ENCODE measurements around the gene DIAPH3. TPM values are rescaled to one million over a fixed set of nuclear protein-coding genes. Genes with fewer than 3 reads are reported as not detected.
"Not testable (repeated sequence)": the region's sequence is repeated elsewhere in the genome, so short reads cannot be mapped to it uniquely, and the experiment has no call there.

Gene DIAPH3
- total RNA-seq, 1 donor from 2014 or later = 30.8 TPM

- Mint-ChIP-seq H3K9me3 (peaks cover 23% of the 10 kb centered on the region), H3K27me3 (ENCODE audit: low read depth) (no peaks in the 10 kb centered on the region), H3K4me1 (ENCODE audit: low read depth) (peaks cover 6% of the 10 kb centered on the region), H3K36me3 (ENCODE audit: low read depth) (peaks cover 72% of the 10 kb centered on the region), H3K27ac (no peak overlapping the region), H3K4me3 (ENCODE audit: low read depth) (no peak overlapping the region)
- intact Hi-C loops (cut with micrococcal nuclease) = no loop called here
- DNase-seq (ENCODE audit: low spot score) = no peak
Measured at GRCh38 chr13:60111691-60112090, 52.0 kb downstream of the DIAPH3 start.

GRCh38 chr13:60109285-60109684 is 54.4 kb downstream of the DIAPH3 start:
- intact Hi-C loops (cut with micrococcal nuclease) = no loop called here
- H3K9me3 Mint-ChIP-seq = peaks cover 9% of the 10 kb centered on the region
- H3K27ac Mint-ChIP-seq = no peak overlapping the region
- H3K4me1 Mint-ChIP-seq (ENCODE audit: low read depth) = peaks cover 6% of the 10 kb centered on the region
- H3K4me3 Mint-ChIP-seq (ENCODE audit: low read depth) = no peak overlapping the region
- peaks cover 63% of the 10 kb centered on the region for H3K36me3 Mint-ChIP-seq (ENCODE audit: low read depth)
- no peak for DNase-seq (ENCODE audit: low spot score)
- H3K27me3 Mint-ChIP-seq (ENCODE audit: low read depth) = no peaks in the 10 kb centered on the region

- peaks cover 57% of the 10 kb centered on the region for H3K36me3 Mint-ChIP-seq (ENCODE audit: low read depth)
- H3K9me3 Mint-ChIP-seq = peaks cover 3% of the 10 kb centered on the region
- intact Hi-C loops (cut with micrococcal nuclease) = no loop called here
- H3K27me3 Mint-ChIP-seq (ENCODE audit: low read depth) = no peaks in the 10 kb centered on the region
- peaks cover 6% of the 10 kb centered on the region for H3K4me1 Mint-ChIP-seq (ENCODE audit: low read depth)
- H3K27ac Mint-ChIP-seq = no peak overlapping the region
- no peak overlapping the region for H3K4me3 Mint-ChIP-seq (ENCODE audit: low read depth)
- no peak for DNase-seq (ENCODE audit: low spot score)
Measured at GRCh38 chr13:60108589-60108988, 55.1 kb downstream of the DIAPH3 start.

GRCh38 chr13:60099631-60100420 is 63.9 kb downstream of the DIAPH3 start:
- Mint-ChIP-seq H3K27me3 (ENCODE audit: low read depth) (no peaks in the 10 kb centered on the region), H3K36me3 (ENCODE audit: low read depth) (peaks cover 26% of the 10 kb centered on the region), H3K27ac (no peak overlapping the region), H3K4me1 (ENCODE audit: low read depth) (peaks cover 6% of the 10 kb centered on the region), H3K9me3 (no peaks in the 10 kb centered on the region), H3K4me3 (ENCODE audit: low read depth) (no peak overlapping the region)
- no peak for DNase-seq (ENCODE audit: low spot score)
- intact Hi-C loops (cut with micrococcal nuclease) = no loop called here

- H3K4me1 Mint-ChIP-seq (ENCODE audit: low read depth) = peaks cover 10% of the 10 kb centered on the region
- no peak for DNase-seq (ENCODE audit: low spot score)
- H3K36me3 Mint-ChIP-seq (ENCODE audit: low read depth) = peaks cover 37% of the 10 kb centered on the region
- no peak overlapping the region for H3K27ac Mint-ChIP-seq
- no peaks in the 10 kb centered on the region for H3K9me3 Mint-ChIP-seq
- intact Hi-C loops (cut with micrococcal nuclease) = no loop called here
- no peaks in the 10 kb centered on the region for H3K27me3 Mint-ChIP-seq (ENCODE audit: low read depth)
- no peak overlapping the region for H3K4me3 Mint-ChIP-seq (ENCODE audit: low read depth)
Measured at GRCh38 chr13:60095300-60095699, 68.4 kb downstream of the DIAPH3 start.

DNA sequence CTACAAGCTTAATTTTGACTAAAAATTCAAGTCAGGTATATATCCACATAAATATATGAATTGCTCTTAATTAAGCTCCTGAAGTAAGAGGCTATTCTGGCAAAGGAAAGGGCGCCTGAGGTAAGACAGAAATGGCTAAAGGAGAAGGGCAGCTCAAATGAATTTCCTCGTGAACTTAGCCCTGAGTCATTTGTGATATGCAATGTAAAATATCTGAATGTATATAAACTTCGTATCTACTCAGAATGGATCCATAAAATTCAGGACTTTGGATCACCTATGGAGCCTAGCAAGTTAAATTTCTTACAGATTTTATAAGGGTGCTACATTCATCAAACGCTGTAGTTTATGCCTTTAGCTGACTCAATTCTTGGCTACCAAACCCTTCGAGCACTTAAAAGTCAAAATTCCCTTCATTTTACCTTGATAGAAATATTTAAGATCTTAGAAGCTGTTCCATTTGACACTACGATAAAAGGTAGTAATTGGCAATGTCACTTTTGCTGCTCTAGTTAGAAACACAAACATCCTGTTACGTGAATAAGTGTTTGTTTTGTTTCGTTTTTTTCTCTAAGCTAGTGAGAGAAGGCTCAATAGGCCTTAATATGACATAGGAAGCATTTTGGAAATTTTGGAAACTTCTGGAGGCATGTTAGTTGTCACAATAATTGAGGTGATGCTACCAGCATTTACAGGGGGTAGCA is 69.2 kb downstream of the DIAPH3 start:
- peaks cover 44% of the 10 kb centered on the region for H3K36me3 Mint-ChIP-seq (ENCODE audit: low read depth)

DNA sequence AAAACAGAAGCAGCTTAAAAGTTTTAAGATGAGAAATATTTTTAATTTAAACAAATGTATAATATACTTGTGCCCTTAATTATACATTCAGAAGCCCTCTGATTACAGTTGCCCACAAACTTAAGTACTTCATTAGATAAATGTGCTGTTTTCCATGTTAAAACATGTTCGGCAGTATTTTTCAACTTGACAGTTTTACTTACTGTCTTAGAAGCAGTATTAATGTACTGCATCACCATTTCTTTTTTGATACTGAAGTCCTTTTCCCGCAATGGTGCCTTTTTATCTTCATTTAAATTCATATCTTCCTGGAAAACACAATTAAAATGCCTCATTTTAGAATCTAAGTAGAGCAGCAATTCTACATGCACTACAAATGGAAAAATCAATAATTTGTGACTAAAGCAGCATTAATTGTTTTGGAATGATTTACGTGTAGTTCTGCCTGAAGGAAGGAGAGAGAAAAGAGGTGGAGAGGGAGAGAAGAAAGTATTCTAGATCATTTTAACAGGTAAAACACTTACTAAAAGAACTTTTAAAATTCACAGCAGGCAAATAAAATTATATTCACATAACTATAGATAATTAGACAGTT is 70.2 kb downstream of the DIAPH3 start:
- Mint-ChIP-seq H3K4me1 (ENCODE audit: low read depth) (peaks cover 8% of the 10 kb centered on the region), H3K27me3 (ENCODE audit: low read depth) (no peaks in the 10 kb centered on the region), H3K9me3 (no peaks in the 10 kb centered on the region), H3K36me3 (ENCODE audit: low read depth) (peaks cover 44% of the 10 kb centered on the region), H3K27ac (no peak overlapping the region), H3K4me3 (ENCODE audit: low read depth) (no peak overlapping the region)
- no peak for DNase-seq (ENCODE audit: low spot score)
- intact Hi-C loops (cut with micrococcal nuclease) = no loop called here

More for the DNA sequence above, 69.2 kb downstream of the DIAPH3 start:
- Mint-ChIP-seq H3K4me3 (ENCODE audit: low read depth) (no peak overlapping the region), H3K4me1 (ENCODE audit: low read depth) (peaks cover 8% of the 10 kb centered on the region), H3K9me3 (no peaks in the 10 kb centered on the region), H3K27me3 (ENCODE audit: low read depth) (no peaks in the 10 kb centered on the region), H3K27ac (no peak overlapping the region)
- DNase-seq (ENCODE audit: low spot score) = no peak
- intact Hi-C loops (cut with micrococcal nuclease) = no loop called here

DNA sequence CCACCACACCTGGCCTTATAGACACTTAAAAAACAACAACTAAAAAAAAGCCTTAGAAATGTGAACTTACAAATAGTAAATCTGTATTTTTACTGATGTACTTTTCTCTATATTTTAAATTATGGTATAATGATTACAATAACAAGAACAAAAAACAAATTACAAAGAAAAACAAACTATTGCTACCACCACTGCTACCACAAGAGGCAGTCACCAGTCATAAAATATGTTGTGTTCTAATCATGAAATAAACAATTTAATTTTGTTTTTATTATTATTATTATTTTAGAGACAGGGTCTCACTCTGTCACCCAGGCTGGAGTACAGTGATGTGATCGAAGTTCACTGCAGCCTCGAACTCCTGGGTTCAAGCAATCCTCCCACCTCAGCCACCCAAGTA is 72.2 kb downstream of the DIAPH3 start:
- H3K27ac Mint-ChIP-seq = no peak overlapping the region
- H3K9me3 Mint-ChIP-seq = no peaks in the 10 kb centered on the region
- H3K36me3 Mint-ChIP-seq (ENCODE audit: low read depth) = peaks cover 32% of the 10 kb centered on the region
- H3K4me3 Mint-ChIP-seq (ENCODE audit: low read depth) = no peak overlapping the region
- intact Hi-C loops (cut with micrococcal nuclease) = no loop called here
- no peaks in the 10 kb centered on the region for H3K27me3 Mint-ChIP-seq (ENCODE audit: low read depth)
- peaks cover 8% of the 10 kb centered on the region for H3K4me1 Mint-ChIP-seq (ENCODE audit: low read depth)
- no peak for DNase-seq (ENCODE audit: low spot score)

GRCh38 chr13:60090574-60090973 is 73.2 kb downstream of the DIAPH3 start:
- H3K27ac Mint-ChIP-seq = no peak overlapping the region
- H3K27me3 Mint-ChIP-seq (ENCODE audit: low read depth) = no peaks in the 10 kb centered on the region
- DNase-seq (ENCODE audit: low spot score) = no peak
- no peaks in the 10 kb centered on the region for H3K9me3 Mint-ChIP-seq
- H3K4me3 Mint-ChIP-seq (ENCODE audit: low read depth) = no peak overlapping the region
- peaks cover 32% of the 10 kb centered on the region for H3K36me3 Mint-ChIP-seq (ENCODE audit: low read depth)
- peaks cover 8% of the 10 kb centered on the region for H3K4me1 Mint-ChIP-seq (ENCODE audit: low read depth)
- intact Hi-C loops (cut with micrococcal nuclease) = no loop called here

DNA sequence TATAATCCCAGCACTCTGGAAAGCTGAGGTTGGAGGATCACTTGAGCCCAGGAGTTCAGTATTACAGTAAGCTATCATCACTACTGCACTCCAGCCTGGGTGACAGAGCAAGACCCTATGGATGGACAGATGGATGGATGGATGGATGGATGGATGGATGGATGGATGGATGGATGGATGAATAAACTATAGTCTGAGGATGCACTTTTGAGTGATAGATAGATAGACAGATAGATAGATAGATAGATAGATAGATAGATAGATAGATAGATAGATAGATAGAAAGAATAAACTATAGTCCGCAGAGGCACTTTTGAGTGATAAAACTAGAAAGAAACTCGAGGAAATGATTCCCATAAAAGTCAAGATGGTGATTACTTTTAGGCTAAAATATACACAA is 79.9 kb downstream of the DIAPH3 start:
- H3K27me3 Mint-ChIP-seq (ENCODE audit: low read depth); H3K4me1 Mint-ChIP-seq (ENCODE audit: low read depth); DNase-seq (ENCODE audit: low spot score); H3K27ac Mint-ChIP-seq; intact Hi-C loops (cut with micrococcal nuclease); H3K9me3 Mint-ChIP-seq; H3K4me3 Mint-ChIP-seq (ENCODE audit: low read depth): not testable (repeated sequence)
- H3K36me3 Mint-ChIP-seq (ENCODE audit: low read depth) = peaks cover 14% of the 10 kb centered on the region

DNA sequence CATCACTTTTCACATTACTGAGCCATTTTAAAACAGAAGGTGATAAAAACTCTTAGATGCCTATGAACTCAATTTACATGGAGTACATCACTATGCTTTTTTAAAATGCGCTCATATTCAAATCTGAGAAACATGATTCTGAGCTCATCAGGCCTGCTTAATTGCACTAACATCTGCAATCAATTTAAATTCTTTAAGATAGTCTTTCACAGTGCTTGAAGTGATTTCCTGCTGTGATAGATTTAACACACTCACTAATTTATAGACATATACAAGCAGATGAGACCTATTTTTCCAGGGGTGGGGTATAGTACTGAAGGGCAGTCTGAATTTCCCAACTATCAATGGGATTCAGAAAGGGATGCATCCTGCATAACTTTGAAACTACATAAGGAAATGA is 82.9 kb downstream of the DIAPH3 start:
- no peak overlapping the region for H3K27ac Mint-ChIP-seq
- intact Hi-C loops (cut with micrococcal nuclease) = no loop called here
- H3K4me1 Mint-ChIP-seq (ENCODE audit: low read depth) = no peaks in the 10 kb centered on the region
- no peak for DNase-seq (ENCODE audit: low spot score)
- H3K36me3 Mint-ChIP-seq (ENCODE audit: low read depth) = peaks cover 14% of the 10 kb centered on the region
- no peaks in the 10 kb centered on the region for H3K9me3 Mint-ChIP-seq
- H3K27me3 Mint-ChIP-seq (ENCODE audit: low read depth) = no peaks in the 10 kb centered on the region
- no peak overlapping the region for H3K4me3 Mint-ChIP-seq (ENCODE audit: low read depth)

- Mint-ChIP-seq H3K9me3 (no peaks in the 10 kb centered on the region), H3K27ac (no peak overlapping the region), H3K4me3 (ENCODE audit: low read depth) (no peak overlapping the region), H3K36me3 (ENCODE audit: low read depth) (peaks cover 14% of the 10 kb centered on the region), H3K4me1 (ENCODE audit: low read depth) (peaks cover 7% of the 10 kb centered on the region), H3K27me3 (ENCODE audit: low read depth) (no peaks in the 10 kb centered on the region)
- no peak for DNase-seq (ENCODE audit: low spot score)
- intact Hi-C loops (cut with micrococcal nuclease) = no loop called here
Measured at GRCh38 chr13:60078226-60078625, 85.5 kb downstream of the DIAPH3 start.

DNA sequence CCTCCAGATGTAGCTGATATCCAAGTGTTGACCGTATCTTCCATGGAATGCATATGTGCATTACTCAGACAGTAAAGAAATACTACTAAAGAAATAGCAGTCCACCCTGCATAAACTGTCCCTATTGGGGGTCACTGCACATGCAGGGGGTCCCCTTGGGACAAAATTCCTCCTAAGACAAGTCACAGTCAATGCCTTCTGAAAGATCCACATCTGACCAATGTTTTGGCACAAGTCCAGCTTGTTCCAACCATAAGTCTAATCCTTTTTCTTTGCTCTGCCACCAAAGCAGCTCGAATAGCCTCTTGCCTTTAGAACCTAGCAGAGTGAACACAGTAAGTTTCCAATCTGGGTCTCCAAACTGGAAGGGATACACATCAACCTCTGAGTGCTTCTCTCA is 87.9 kb downstream of the DIAPH3 start:
- Mint-ChIP-seq H3K27me3 (ENCODE audit: low read depth) (no peaks in the 10 kb centered on the region), H3K27ac (no peak overlapping the region), H3K36me3 (ENCODE audit: low read depth) (peaks cover 22% of the 10 kb centered on the region), H3K9me3 (peaks cover 9% of the 10 kb centered on the region), H3K4me1 (ENCODE audit: low read depth) (peaks cover 7% of the 10 kb centered on the region), H3K4me3 (ENCODE audit: low read depth) (no peak overlapping the region)
- no peak for DNase-seq (ENCODE audit: low spot score)
- intact Hi-C loops (cut with micrococcal nuclease) = no loop called here

Data from activated T-helper 2 cell treated with anti-CD3 and anti-CD28 coated beads, Interferon-gamma antibody, Interleukin-2, Interleukin-4, amounts not matched to agents 10 μg/mL and 5 μg/mL and 100 μg/mL, durations not matched to agents 14 hours and 24 hours and 36 hours (primary cell).